Measurements from ENCODE around the gene RNF126. TPM values are rescaled to one million over a fixed set of nuclear protein-coding genes. Genes with fewer than 3 reads are reported as not detected.
A peak's percentile ranks its signal among the peaks of the same experiment; 100 is the strongest.

Gene RNF126
- total RNA-seq, 1 donor from 2014 or later, result 58.3 TPM

DNA sequence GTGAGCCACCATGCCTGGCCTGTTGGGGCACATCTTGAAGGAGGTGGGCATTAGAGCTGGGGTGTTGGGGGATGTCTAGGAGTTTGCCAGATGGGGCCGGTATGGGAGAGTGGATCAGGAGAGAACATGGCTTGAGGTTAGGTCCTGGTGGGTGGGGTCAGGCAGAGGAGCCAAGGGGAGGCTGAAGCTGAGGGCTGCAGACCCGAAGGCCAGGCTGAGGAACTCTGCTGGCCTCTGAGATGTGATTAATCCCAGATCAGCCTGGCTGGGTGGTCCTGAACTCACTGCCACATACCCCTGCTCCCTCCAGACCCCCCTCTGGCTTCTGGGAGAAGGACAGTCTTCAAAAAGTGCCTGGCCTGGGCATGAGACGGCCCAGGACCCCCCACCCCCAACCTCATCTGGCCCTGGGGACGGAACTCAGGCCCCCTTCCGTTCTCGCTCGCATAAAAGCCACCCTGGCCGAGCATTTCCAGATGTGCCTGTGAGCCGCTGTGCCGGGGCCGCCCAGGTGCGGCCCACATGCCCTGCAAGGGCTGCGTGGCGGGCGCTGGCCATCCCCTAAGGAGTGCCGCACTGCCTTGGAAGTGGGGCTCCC, 15.9 kb upstream of the RNF126 start:
- H2AFZ ChIP-seq (ENCODE audit: low read depth, low read length), result no peak overlapping the region

DNA sequence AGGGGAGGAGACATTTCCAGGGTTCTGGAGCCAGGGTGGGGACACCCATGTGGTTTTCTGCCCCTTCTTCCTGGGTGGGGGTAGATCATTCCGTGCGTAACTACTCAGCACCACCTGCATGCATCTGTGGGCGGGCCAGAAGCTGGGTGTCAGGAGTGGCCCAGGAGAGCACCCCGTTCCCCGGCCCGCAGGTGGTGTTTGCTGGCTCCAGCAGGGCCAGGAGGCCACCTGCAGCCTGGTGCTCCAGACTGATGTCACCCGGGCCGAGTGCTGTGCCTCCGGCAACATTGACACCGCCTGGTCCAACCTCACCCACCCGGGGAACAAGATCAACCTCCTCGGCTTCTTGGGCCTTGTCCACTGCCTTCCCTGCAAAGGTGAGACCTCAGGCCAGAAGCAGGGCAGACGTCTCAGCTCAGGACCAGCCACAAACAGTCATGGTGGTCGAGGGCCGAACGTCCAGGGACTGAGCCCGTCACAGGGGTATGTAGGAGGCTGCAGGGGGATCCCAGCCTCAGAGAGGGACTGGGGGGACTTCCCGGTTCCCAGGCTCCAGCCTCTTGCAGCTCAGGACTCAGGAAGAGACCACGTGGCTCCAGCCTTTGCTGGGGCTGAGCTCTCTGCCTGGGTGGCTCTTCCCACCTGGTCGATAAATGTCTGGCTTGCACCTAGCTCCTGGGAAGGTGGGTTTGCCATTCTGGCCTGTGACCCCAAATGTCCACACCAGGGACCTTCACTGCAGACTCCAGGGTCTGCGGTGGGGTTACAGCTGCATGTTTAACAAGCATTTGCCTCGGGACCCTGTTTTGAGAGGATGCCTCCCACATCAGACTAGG, 14.8 kb upstream of the RNF126 start:
- peak overlapping the region; percentile 79 for H3K4me3 Mint-ChIP-seq (ENCODE audit: unreplicated experiment)
- Histone ChIP-seq H3K36me3 (ENCODE audit: insufficient read depth, low read length) (no peaks in the 10 kb centered on the region), H3K4me3 (ENCODE audit: insufficient read depth, low read depth, low read length) (peak overlapping the region; percentile 62), H3K4me2 (ENCODE audit: low read length) (peak overlapping the region; percentile 94), H3K9ac (ENCODE audit: low read length) (peak overlapping the region; percentile 96), H2AFZ (ENCODE audit: low read depth, low read length) (no peak overlapping the region), H3K79me2 (ENCODE audit: insufficient read depth, low read length) (peaks cover 26% of the 10 kb centered on the region), H4K20me1 (ENCODE audit: insufficient read depth, low read length) (peaks cover 25% of the 10 kb centered on the region), H3K27me3 (ENCODE audit: insufficient read depth, low read length) (no peaks in the 10 kb centered on the region), H3K4me1 (ENCODE audit: insufficient read depth, low read length) (peaks cover 34% of the 10 kb centered on the region), H3K27ac (ENCODE audit: low read depth, low read length) (peak overlapping the region; percentile 91), H3K9me3 (ENCODE audit: insufficient read depth, low read depth, low read length) (no peaks in the 10 kb centered on the region)
- peaks cover 9% of the 10 kb centered on the region for H3K4me1 Mint-ChIP-seq (ENCODE audit: low read depth, unreplicated experiment)
- peaks cover 3% of the 10 kb centered on the region for H3K27me3 Mint-ChIP-seq (ENCODE audit: low read depth, unreplicated experiment)
- TF ChIP-seq, protein P1, sequence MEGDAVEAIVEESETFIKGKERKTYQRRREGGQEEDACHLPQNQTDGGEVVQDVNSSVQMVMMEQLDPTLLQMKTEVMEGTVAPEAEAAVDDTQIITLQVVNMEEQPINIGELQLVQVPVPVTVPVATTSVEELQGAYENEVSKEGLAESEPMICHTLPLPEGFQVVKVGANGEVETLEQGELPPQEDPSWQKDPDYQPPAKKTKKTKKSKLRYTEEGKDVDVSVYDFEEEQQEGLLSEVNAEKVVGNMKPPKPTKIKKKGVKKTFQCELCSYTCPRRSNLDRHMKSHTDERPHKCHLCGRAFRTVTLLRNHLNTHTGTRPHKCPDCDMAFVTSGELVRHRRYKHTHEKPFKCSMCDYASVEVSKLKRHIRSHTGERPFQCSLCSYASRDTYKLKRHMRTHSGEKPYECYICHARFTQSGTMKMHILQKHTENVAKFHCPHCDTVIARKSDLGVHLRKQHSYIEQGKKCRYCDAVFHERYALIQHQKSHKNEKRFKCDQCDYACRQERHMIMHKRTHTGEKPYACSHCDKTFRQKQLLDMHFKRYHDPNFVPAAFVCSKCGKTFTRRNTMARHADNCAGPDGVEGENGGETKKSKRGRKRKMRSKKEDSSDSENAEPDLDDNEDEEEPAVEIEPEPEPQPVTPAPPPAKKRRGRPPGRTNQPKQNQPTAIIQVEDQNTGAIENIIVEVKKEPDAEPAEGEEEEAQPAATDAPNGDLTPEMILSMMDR (IDR thresholded peaks at IDR 0.05; ENCODE audit: insufficient read depth, low read depth, low read length), result no peak
- TF ChIP-seq EZH2 (IDR thresholded peaks at IDR 0.05; ENCODE audit: insufficient read depth, low read length), result no peak
- peak; percentile 58 for DNase-seq (ENCODE audit: low read depth)
- H3K27ac Mint-ChIP-seq (ENCODE audit: unreplicated experiment), result peak overlapping the region; percentile 72
- no peak for FAIRE-seq
- H3K9me3 Mint-ChIP-seq (ENCODE audit: unreplicated experiment), result no peaks in the 10 kb centered on the region
- peaks cover 6% of the 10 kb centered on the region for H3K36me3 Mint-ChIP-seq (ENCODE audit: low read depth, unreplicated experiment)

More for the DNA sequence above, 15.9 kb upstream of the RNF126 start:
- H3K27me3 ChIP-seq (ENCODE audit: insufficient read depth, low read length), result no peaks in the 10 kb centered on the region
- peaks cover 34% of the 10 kb centered on the region for H3K4me1 ChIP-seq (ENCODE audit: insufficient read depth, low read length)
- Mint-ChIP-seq H3K9me3 (ENCODE audit: unreplicated experiment) (no peaks in the 10 kb centered on the region), H3K27ac (ENCODE audit: unreplicated experiment) (peak overlapping the region; percentile 88), H3K36me3 (ENCODE audit: low read depth, unreplicated experiment) (peaks cover 3% of the 10 kb centered on the region), H3K27me3 (ENCODE audit: low read depth, unreplicated experiment) (peaks cover 3% of the 10 kb centered on the region), H3K4me3 (ENCODE audit: unreplicated experiment) (peak overlapping the region; percentile 79), H3K4me1 (ENCODE audit: low read depth, unreplicated experiment) (peaks cover 9% of the 10 kb centered on the region)
- FAIRE-seq, result no peak
- H3K79me2 ChIP-seq (ENCODE audit: insufficient read depth, low read length), result peaks cover 26% of the 10 kb centered on the region
- no peaks in the 10 kb centered on the region for H3K36me3 ChIP-seq (ENCODE audit: insufficient read depth, low read length)
- peak overlapping the region; percentile 94 for H3K4me2 ChIP-seq (ENCODE audit: low read length)
- peaks cover 25% of the 10 kb centered on the region for H4K20me1 ChIP-seq (ENCODE audit: insufficient read depth, low read length)
- H3K27ac ChIP-seq (ENCODE audit: low read depth, low read length), result peak overlapping the region; percentile 86
- H3K9ac ChIP-seq (ENCODE audit: low read length), result peak overlapping the region; percentile 87
- no peak for DNase-seq (ENCODE audit: low read depth)
- H3K4me3 ChIP-seq (ENCODE audit: insufficient read depth, low read depth, low read length), result peak overlapping the region; percentile 56
- no peaks in the 10 kb centered on the region for H3K9me3 ChIP-seq (ENCODE audit: insufficient read depth, low read depth, low read length)
- no peak for TF ChIP-seq EZH2 (IDR thresholded peaks at IDR 0.05; ENCODE audit: insufficient read depth, low read length)
- TF ChIP-seq, protein P1 (IDR thresholded peaks at IDR 0.05; ENCODE audit: insufficient read depth, low read depth, low read length), result no peak

Data from astrocyte (in vitro differentiated cells and primary cell).